ENCODE data around the gene MARCHF10.
"Not testable (repeated sequence)": the region's sequence is repeated elsewhere in the genome, so short reads cannot be mapped to it uniquely, and the experiment has no call there.

MARCHF10 gene

DNA sequence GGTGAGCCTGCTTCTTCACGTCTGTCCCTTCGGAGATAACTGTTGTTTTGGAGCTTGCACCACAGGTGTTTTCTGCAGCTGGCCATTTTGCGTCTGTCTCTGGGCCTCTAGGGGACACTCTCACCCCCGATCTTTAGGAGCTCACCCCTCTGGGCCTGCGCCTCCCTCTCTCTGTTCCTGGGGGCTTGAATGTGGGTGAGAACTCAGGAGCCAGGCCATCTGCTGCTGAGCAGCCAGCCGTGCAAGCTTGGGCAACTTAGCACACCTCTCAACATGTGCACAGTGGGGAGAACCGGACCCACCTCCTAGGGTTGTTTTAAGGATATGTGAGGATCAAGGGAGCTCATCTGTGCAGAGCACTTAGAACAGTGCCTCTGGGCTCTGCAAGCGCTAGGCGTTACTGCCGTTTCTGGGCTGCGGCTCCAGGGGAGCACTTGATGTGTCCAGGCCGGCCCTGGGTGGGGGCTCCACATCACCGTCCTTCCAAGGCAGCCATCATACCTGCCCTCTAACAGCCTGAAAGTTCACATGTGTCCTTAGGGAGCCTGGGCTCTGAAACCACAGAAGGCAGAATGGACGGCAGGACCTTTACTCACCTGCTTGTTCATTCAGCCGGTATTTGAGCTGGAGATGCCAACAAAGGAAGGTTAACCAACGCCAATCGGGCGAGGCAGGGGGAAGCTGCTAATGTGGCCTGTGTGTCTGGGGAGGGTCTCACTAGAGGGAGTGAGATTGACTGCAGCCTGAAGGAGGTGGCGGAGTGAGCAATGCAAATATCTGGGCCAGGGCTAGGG is 114.3 kb downstream of the MARCHF10 start:
- no peak for DNase-seq

- DNase-seq: no peak
Measured at GRCh38 chr17:62692721-62693431, 115.2 kb downstream of the MARCHF10 start.

DNA sequence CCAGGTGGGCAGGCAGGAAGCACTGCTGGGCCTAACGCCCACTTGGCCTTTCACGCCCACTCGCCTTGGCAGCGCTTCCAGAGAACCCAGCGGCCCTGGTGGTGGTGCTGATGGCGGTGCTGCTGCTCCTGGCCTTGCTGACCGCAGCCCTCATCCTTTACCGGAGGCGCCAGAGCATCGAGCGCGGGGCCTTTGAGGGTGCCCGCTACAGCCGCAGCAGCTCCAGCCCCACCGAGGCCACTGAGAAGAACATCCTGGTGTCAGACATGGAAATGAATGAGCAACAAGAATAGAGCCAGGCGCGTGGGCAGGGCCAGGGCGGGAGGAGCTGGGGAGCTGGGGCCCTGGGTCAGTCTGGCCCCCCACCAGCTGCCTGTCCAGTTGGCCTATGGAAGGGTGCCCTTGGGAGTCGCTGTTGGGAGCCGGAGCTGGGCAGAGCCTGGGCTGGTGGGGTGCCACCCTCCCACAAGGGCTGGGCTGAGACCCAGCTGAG is 115.9 kb downstream of the MARCHF10 start:
- no peak for DNase-seq

DNA sequence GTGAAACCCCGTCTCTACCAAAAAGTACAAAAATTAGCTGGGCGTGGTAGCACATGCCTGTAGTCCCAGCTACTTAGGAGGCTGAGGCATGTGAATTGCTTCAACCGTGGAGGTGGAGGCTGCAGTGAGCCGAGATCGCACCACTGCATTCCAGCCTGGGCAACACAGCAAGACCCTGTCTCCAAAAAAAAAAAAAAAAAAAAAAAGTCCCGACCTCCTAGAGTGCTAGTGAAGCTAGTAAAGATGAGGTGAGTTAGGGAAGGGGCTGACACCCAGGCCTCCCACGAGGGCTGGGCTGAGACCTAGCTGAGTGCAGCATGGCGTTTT is 116.6 kb downstream of the MARCHF10 start:
- DNase-seq: not testable (repeated sequence)

DNA sequence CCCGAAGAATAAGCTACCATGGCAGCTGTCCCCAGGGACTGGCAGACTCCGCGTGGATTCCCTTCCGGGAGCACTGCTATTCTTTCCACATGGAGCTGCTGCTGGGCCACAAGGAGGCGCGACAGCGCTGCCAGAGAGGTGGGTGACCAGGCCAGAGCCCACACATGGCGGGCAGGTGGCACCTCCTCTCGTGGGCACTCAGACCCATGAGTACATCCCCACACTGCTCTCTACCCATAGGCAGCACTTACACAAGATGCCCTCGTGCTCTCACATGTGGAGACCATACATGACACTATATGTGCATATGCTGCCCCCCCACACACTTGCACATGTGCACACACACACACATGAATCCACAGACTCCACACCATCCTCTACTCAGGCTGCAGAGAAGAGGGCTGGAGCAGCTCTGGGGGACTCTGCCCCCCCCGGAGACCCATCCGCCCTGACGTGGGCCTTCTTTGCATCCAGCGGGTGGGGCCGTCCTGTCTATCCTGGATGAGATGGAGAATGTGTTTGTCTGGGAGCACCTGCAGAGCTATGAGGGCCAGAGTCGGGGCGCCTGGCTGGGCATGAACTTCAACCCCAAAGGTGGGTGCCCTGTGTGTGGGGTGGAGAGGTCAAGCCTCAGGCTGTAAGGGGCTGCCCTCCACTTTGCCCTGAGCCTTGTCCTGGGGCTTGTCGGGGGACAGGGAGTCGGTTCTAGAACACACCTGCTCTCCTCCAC is 117.8 kb downstream of the MARCHF10 start:
- no peak for DNase-seq

- no peak for DNase-seq
Measured at GRCh38 chr17:62689441-62690167, 118.5 kb downstream of the MARCHF10 start.

- no peak for DNase-seq
Measured at GRCh38 chr17:62688398-62689160, 119.5 kb downstream of the MARCHF10 start.

DNA sequence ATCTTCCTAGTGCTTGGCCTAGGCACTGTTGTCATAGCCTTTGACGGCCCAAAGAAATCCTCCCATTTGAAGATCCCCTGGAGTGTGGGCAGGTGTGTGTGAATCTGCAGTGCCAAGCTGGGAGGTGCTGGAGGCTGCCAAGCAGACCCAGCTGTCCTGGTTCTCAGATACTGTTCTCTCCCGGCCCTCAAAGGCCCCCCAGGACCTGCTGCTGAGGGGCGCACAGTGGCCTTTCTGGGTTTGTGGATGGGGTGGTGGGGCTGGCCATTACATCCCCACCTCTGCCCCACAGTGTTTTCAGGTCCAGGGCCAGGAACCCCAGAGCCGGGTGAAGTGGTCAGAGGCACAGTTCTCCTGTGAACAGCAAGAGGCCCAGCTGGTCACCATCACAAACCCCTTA is 120.1 kb downstream of the MARCHF10 start:
- DNase-seq: no peak

DNA sequence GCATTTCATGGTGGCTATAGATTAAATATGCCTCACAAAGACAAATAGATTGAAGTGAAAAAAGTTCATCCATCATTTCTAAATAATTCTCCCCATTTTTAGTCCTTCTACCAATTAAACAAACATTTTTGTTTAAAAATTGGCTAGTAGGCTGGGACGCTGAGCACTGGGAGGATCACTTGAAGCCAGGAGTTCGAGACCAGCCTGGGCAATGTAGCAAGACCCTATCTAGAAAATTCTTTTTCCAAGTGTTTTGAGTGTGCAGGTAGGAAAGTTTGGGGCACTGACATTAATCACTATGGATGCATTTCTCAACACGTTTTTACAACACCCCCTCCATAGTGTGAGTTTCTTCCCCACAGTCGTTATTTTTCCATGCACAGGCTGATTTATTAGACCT is 123.9 kb downstream of the MARCHF10 start:
- no peak for DNase-seq

- DNase-seq: no peak
Measured at GRCh38 chr17:62681939-62682381, 126.2 kb downstream of the MARCHF10 start.

GRCh38 chr17:62681061-62681938 is 126.8 kb downstream of the MARCHF10 start:
- DNase-seq: no peak

DNA sequence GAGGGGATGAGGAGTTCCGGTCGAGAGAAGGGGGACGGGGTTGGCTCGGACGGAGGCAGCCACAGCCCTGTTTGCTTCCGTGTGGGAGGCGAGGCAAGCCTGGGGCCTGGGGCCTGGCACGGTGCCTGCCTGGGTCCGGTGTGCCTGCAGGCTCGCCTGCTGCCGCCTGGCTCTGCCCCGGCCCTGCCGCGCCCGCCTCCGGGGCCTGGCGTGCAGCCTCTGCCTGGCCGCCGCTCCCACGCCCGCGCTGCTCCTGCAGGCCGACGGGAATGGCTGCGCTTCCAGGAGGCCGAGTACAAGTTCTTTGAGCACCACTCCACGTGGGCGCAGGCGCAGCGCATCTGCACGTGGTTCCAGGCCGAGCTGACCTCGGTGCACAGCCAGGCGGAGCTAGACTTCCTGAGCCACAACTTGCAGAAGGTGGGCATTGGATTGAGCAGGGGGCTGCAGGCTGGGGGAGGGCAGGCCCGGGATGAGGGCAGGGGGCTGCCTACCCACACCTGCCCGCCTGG is 127.5 kb downstream of the MARCHF10 start:
- no peak for DNase-seq

DNA sequence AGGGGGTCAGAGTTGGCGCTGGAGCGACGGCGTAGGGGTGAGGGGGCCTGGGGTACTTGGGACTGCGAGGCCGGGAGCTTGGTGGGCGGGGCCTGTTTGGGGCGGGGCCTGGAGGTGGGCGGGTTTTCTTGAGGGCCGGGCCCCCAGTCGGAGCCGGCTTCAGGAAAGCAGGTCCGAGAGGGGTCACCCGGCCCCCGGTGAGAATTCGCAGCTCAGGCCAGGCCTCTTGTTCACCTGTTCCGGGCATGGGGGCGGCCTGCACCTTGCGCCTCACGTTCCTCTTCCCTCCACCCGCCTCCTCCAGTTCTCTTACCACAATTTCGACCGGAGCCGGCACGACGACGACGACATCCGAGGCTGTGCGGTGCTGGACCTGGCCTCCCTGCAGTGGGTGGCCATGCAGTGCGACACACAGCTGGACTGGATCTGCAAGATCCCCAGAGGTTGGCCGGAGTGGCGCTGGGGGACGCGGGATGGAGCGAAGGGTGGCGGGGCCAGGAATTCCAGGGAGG is 128.2 kb downstream of the MARCHF10 start:
- DNase-seq: no peak

GRCh38 chr17:62678214-62678919 is 129.7 kb downstream of the MARCHF10 start:
- no peak for DNase-seq

- no peak for DNase-seq
Measured at GRCh38 chr17:62676952-62677596, 131.0 kb downstream of the MARCHF10 start.

GRCh38 chr17:62676231-62676943 is 131.7 kb downstream of the MARCHF10 start:
- DNase-seq: no peak

GRCh38 chr17:62675701-62676100 is 132.4 kb downstream of the MARCHF10 start:
- no peak for DNase-seq

DNA sequence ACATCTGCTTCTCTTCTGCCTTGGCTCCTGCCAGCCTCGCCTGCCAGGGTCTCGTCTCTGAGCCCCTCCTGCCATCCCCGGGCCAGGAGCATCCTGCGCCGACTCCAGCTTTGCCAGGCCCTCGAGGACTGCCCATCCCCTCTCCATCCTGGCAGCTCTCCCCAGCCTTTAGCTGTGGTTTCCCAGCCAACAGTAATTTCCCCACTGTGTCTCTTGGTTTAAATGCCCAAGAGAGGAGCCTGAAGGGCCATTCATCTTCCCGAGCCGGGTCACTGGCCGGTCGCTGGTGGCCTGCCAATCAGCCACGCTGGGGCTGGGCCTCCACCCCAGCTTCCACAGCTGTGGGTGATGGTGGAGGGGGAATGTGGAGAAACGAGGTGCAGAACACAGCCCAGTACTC is 132.9 kb downstream of the MARCHF10 start:
- DNase-seq: no peak

DNA sequence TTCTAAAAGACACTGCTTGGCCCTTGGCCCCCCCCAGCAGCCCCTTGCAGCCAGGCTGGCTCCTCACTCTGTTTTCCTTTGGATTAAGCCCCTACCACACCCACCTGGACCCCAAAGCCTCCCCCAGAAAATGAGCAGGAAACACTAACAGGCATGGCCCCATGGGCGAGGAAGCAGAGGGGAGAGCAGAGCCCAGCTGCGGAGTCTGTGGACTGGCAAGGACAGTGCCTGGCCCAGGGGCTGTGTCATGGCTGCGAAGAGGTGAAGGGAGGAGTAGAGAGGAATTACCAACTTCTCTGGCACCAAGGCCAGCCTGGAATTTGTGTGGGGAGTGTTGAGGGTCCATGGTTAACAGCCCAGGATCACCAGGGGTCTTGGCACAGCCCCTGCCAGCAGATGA is 133.3 kb downstream of the MARCHF10 start:
- DNase-seq: no peak
